SK-N-MC (cell line): ENCODE measurements around the gene PKP2.
"Not testable (repeated sequence)": the region's sequence is repeated elsewhere in the genome, so short reads cannot be mapped to it uniquely, and the experiment has no call there.

Source experiments
- DNase-seq: peaks from one replicate; pipeline ENCODE4 v3.0.0-alpha.2; 2011; ENCODE audit warnings: low read depth, low spot score
- H3K27ac ChIP-seq: fragments of 200-600 bp; sonication (generic); 2 replicates; pipeline ENCODE4 v1.5.1; 2016; ENCODE audit warnings: mixed run types
- H3K36me3 ChIP-seq: fragments of 200-600 bp; sonication (generic); 2 replicates; pipeline ENCODE4 v1.6.1; 2017; ENCODE audit warnings: antibody characterized with exemption, low read length, mixed read lengths; ENCODE audit not compliant: insufficient read depth
- H3K4me3 ChIP-seq: fragments of 200-600 bp; sonication (generic); 2 replicates; pipeline ENCODE4 v1.5.1; 2016
- H3K9ac ChIP-seq: fragments of 200-600 bp; sonication (generic); 2 replicates; pipeline ENCODE4 v1.8.0; 2017; ENCODE audit warnings: mixed run types, mixed read lengths; ENCODE audit not compliant: insufficient read length
- H3K9me3 ChIP-seq: fragments of 200-600 bp; sonication (generic); 2 replicates; pipeline ENCODE4 v1.6.1; 2017; ENCODE audit warnings: low read depth, mild to moderate bottlenecking, antibody characterized with exemption, low read length, moderate library complexity, mixed read lengths
- EZH2 ChIP-seq: fragments of 200-600 bp; sonication (generic); IDR thresholded peaks from one replicate; pipeline ENCODE4 v1.6.1; 2017; ENCODE audit warnings: antibody characterized with exemption
- FOXP2 ChIP-seq: optimal IDR thresholded peaks from 2 replicates; pipeline ENCODE3; 2011; ENCODE audit warnings: mild to moderate bottlenecking, moderate library complexity; ENCODE audit not compliant: insufficient read depth; ENCODE audit errors: extremely low read length, control extremely low read depth
- POLR2AphosphoS5 ChIP-seq: IDR thresholded peaks from 2 replicates; pipeline ENCODE4 v1.6.1; 2012; ENCODE audit warnings: mild to moderate bottlenecking, low read depth, low read length, borderline replicate concordance

The PKP2 gene

GRCh38 chr12:32902287-32902997 is 5.9 kb upstream of the PKP2 start:
- no peak for DNase-seq

DNA sequence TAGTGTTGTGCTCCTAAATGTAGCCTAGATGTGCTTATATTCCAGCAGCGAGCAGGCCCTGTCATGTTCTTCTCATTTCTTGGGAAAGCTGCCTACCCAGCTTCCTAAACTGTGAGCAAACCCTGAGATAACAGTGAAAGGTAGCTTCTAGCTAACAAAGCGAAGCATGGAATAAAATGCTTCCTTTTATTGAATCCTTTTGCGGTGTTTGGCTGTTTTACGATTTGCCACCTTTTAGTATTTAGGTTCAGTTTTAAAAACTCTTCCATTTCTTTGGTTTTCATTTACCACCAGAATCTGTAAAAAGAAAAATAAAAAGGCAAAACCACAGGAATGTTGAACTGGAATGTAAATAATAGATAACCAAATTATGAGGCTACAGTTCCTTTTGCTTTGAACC is 5.0 kb upstream of the PKP2 start:
- Histone ChIP-seq H3K27ac (peak overlapping the region; percentile 99), H3K36me3 (no peaks in the 10 kb centered on the region)
- TF ChIP-seq POLR2AphosphoS5 (no peak), EZH2 (no peak), FOXP2 (no peak)

More at GRCh38 chr12:32902287-32902997, 5.9 kb upstream of the PKP2 start:
- Histone ChIP-seq H3K9ac (peak overlapping the region; percentile 27), H3K36me3 (no peaks in the 10 kb centered on the region), H3K27ac (peak overlapping the region; percentile 99), H3K4me3 (peak overlapping the region; percentile 72), H3K9me3 (no peaks in the 10 kb centered on the region)
- no peak for TF ChIP-seq POLR2AphosphoS5

DNA sequence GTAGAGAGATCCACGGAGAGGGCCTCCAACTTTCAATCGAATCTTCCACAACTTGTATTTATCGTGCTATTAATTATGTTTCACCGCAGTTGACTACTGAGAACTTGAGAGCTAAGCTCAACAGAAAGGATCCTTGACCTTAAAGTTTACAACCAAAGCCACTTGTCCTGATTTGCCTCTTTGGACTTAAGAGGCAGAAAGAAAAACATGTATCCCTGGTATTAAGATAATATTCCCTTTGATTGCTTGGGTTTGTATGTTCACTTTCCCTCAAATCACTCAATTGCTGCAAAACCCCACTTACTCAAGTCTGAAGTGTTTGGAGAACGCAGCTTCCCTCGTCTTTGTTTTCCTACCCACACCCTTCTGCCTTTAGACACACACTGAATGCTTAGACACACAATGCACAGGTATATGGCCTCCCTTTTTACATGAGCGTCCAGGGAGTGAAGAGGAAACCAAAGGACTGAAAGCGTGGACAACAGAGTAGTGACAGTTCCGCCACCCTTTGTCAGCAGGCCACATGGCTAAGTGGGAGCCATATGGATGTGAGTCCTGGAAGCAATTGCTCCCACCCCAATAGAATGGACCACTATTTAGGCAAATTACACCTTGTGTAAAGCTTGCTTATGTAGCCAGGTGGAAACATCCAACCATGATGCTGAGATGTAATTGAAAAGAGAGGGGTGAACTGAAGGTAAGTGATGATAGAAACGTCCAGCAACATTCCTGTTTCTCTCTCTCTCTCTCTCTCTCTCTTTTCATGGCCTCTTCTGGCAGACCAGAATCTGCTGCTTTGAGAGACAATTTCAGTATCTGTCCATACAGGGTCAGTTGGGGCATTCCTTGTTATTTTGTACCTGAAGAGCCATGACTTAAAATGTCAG is 1.4 kb upstream of the PKP2 start:
- peak overlapping the region; percentile 86 for H3K27ac ChIP-seq
- no peak for DNase-seq
- TF ChIP-seq FOXP2 (no peak), POLR2AphosphoS5 (no peak), EZH2 (no peak)
- no peaks in the 10 kb centered on the region for H3K36me3 ChIP-seq
- peak overlapping the region; percentile 96 for H3K4me3 ChIP-seq
- no peaks in the 10 kb centered on the region for H3K9me3 ChIP-seq
- peak overlapping the region; percentile 82 for H3K9ac ChIP-seq

More for the DNA sequence above, 5.0 kb upstream of the PKP2 start:
- Histone ChIP-seq H3K9me3 (no peaks in the 10 kb centered on the region), H3K9ac (peak overlapping the region; percentile 27), H3K4me3 (peak overlapping the region; percentile 72)
- no peak for DNase-seq

- DNase-seq: no peak
- no peak for TF ChIP-seq FOXP2
- TF ChIP-seq POLR2AphosphoS5: no peak; the same call in 1 of the 2 replicates
- no peak for TF ChIP-seq EZH2
- Histone ChIP-seq H3K36me3 (no peaks in the 10 kb centered on the region), H3K9ac (peak overlapping the region; percentile 82), H3K27ac (peak overlapping the region; percentile 86), H3K9me3 (no peaks in the 10 kb centered on the region), H3K4me3 (peak overlapping the region; percentile 96)
Measured at GRCh38 chr12:32897281-32897610, 669 bp upstream of the PKP2 start.

DNA sequence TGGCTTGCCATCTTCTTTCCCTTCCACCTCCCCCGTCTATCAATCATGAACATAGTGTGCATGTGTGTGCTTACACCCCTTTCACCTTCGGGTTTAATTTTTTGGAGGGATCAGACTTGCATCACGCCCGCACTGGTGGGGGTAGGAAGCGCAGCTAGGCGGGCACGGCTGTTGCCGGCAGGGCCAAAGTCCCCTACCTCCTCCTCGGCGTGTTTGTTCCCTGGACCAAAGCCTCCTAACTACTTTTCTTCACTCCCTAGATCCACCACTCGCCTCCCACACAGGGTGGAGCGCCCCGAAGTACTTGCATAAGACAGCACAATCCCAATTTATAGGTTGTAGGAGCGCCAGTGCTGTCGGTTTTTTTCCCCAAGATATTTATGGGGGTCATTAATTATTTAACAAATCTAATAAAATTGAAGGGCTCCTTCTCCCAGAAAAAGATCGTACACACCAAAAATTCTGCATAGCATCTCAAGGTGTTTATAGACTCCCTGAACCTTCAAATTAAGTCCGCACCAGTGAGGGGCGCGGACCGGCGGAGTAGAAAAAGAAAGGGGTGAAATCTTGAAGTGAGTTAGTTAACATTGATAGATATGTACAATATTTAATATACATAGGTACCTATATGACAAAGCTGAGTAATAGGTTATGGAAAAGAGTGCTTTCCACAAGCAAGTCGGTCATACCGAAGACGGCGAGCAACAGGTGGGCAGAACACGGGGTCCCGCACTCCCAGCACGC is 717 bp downstream of the PKP2 start:
- no peak for DNase-seq
- Histone ChIP-seq H3K9ac (peak overlapping the region; percentile 80), H3K36me3 (no peaks in the 10 kb centered on the region), H3K4me3 (peak overlapping the region; percentile 96), H3K27ac (0 out of 2 replicates have a peak overlapping the region, but pooled peaks have one; percentile 25), H3K9me3 (no peaks in the 10 kb centered on the region)
- TF ChIP-seq POLR2AphosphoS5: no peak
- TF ChIP-seq EZH2: no peak
- no peak for TF ChIP-seq FOXP2

GRCh38 chr12:32894566-32894965 is 2.0 kb downstream of the PKP2 start:
- TF ChIP-seq POLR2AphosphoS5: no peak
- TF ChIP-seq EZH2: no peak
- no peak for TF ChIP-seq FOXP2
- peak overlapping the region; percentile 2; the same call in 1 of the 2 replicates for H3K27ac ChIP-seq
- no peaks in the 10 kb centered on the region for H3K9me3 ChIP-seq
- H3K9ac ChIP-seq: no peak overlapping the region
- H3K36me3 ChIP-seq: no peaks in the 10 kb centered on the region
- peak overlapping the region; percentile 96 for H3K4me3 ChIP-seq
- no peak for DNase-seq

DNA sequence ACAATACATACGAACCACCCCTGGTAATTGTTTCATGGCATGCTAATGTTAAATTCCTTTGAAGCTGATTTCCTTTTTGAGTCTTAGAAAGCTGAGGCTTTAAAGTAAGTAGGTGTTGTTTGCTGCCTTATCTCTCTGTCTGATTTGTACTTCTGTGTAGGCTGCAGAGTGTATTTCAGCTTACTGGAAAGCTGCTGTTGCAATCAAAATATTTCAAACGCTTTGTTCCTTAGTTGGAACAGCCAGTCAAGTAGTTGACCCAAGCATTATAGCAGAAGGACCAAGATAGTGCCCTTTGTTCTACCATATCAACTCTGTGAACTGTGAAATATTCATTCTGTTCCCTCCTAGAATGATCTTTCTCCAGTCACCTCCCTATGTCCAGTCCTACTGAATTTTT is 3.1 kb downstream of the PKP2 start:
- peak overlapping the region; percentile 62 for H3K4me3 ChIP-seq
- H3K36me3 ChIP-seq: no peaks in the 10 kb centered on the region
- H3K9ac ChIP-seq: peak overlapping the region; percentile 51
- no peak for DNase-seq
- H3K27ac ChIP-seq: peak overlapping the region; percentile 81
- TF ChIP-seq FOXP2 (no peak), EZH2 (no peak), POLR2AphosphoS5 (no peak)
- H3K9me3 ChIP-seq: no peaks in the 10 kb centered on the region

- peak overlapping the region; percentile 62 for H3K4me3 ChIP-seq
- no peaks in the 10 kb centered on the region for H3K9me3 ChIP-seq
- peak overlapping the region; percentile 51 for H3K9ac ChIP-seq
- peak overlapping the region; percentile 81 for H3K27ac ChIP-seq
- no peak for DNase-seq
- no peak for TF ChIP-seq EZH2
- TF ChIP-seq FOXP2: no peak
- no peak for TF ChIP-seq POLR2AphosphoS5
- H3K36me3 ChIP-seq: no peaks in the 10 kb centered on the region
Measured at GRCh38 chr12:32893043-32893442, 3.5 kb downstream of the PKP2 start.

DNA sequence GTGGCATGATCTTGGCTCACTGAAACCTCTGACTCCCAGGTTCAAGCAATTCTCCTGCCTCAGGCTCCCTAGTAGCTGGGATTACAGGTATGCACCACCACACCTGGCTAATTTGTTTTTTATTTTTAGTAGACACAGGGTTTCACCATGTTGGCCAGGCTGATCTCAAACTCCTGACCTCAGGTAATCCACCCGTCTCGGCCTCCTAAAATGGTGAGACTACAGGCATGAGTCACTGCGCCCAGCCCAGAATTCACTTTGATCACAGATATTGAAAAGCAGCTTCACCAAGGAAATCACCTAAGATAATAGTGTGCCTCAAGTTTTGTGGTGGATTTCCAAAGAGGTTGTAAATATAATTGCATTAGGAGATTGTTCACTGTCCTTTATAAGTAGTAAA is 4.2 kb downstream of the PKP2 start:
- DNase-seq, H3K27ac ChIP-seq, H3K9ac ChIP-seq, H3K9me3 ChIP-seq, H3K36me3 ChIP-seq, H3K4me3 ChIP-seq: not testable (repeated sequence)
